Smooth muscle cell (in vitro differentiated cells): ENCODE measurements around the gene EYA2. TPM values are rescaled to one million over a fixed set of nuclear protein-coding genes. Genes with fewer than 3 reads are reported as not detected.
A peak's percentile ranks its signal among the peaks of the same experiment; 100 is the strongest.
"Not testable (repeated sequence)": the region's sequence is repeated elsewhere in the genome, so short reads cannot be mapped to it uniquely, and the experiment has no call there.

Source experiments
- DNase-seq: peaks from one replicate; lab custom pipeline; 2025; ENCODE audit not compliant: unreplicated experiment; lab: John Stamatoyannopoulos, UW
- H2AFZ ChIP-seq: fragments of 200-600 bp; sonication (generic); 2 replicates; pipeline ENCODE4 v1.6.0; 2016; ENCODE audit warnings: antibody characterized with exemption, low read depth, mild to moderate bottlenecking
- H3F3A ChIP-seq: fragments of 200-600 bp; sonication (generic); 2 replicates; pipeline ENCODE4 v1.6.0; 2017; ENCODE audit warnings: antibody characterized with exemption, low read depth
- H3K27ac ChIP-seq: fragments of 200-600 bp; sonication (generic); 2 replicates; pipeline ENCODE4 v1.5.1; 2016; ENCODE audit warnings: low read depth, mild to moderate bottlenecking
- H3K27me3 ChIP-seq: fragments of 200-600 bp; sonication (generic); 2 replicates; pipeline ENCODE4 v1.6.1; 2016; ENCODE audit warnings: low read depth, mild to moderate bottlenecking
- H3K36me3 ChIP-seq: fragments of 200-600 bp; sonication (generic); 2 replicates; pipeline ENCODE4 v1.5.1; 2016; ENCODE audit warnings: low read depth
- H3K4me1 ChIP-seq: fragments of 200-600 bp; sonication (generic); 2 replicates; pipeline ENCODE4 v1.5.1; 2016; ENCODE audit warnings: low read depth
- H3K4me2 ChIP-seq: fragments of 200-600 bp; sonication (generic); 2 replicates; pipeline ENCODE4 v1.6.0; 2016; ENCODE audit warnings: mild to moderate bottlenecking
- H3K4me3 ChIP-seq: fragments of 200-600 bp; sonication (generic); 2 replicates; pipeline ENCODE4 v1.5.1; 2016; ENCODE audit warnings: mild to moderate bottlenecking
- H3K79me2 ChIP-seq: fragments of 200-600 bp; sonication (generic); 2 replicates; pipeline ENCODE4 v1.6.0; 2016; ENCODE audit warnings: low read depth, mild to moderate bottlenecking
- H3K9ac ChIP-seq: fragments of 200-600 bp; sonication (generic); 2 replicates; pipeline ENCODE4 v1.6.0; 2016; ENCODE audit warnings: low read depth
- H3K9me3 ChIP-seq: fragments of 200-600 bp; sonication (generic); replicated peaks from 2 replicates; pipeline ENCODE4 v1.5.1; 2016; ENCODE audit warnings: low read depth
- H4K20me1 ChIP-seq: fragments of 200-600 bp; sonication (generic); 2 replicates; pipeline ENCODE4 v1.6.0; 2016; ENCODE audit warnings: low read depth
- CTCF ChIP-seq: fragments of 200-600 bp; sonication (generic); IDR thresholded peaks from 2 replicates; pipeline ENCODE4 v1.5.1; 2017; ENCODE audit warnings: borderline replicate concordance, mild to moderate bottlenecking, antibody characterized with exemption; ENCODE audit not compliant: insufficient read depth, poor library complexity, severe bottlenecking
- WGBS: methylation state at CpG from one replicate; pipeline ENCODE4 v1.1.7; 2016; ENCODE audit warnings: low lambda C conversion rate; 5-methylcytosine and 5-hydroxymethylcytosine counted together
- polyA plus RNA-seq: library from polyadenylated mRNA; unstranded; fragments of >200 nt; fragmentation: Nextera tagmentation; extraction: Ambion mirVana; gene quantifications from 2 replicates; pipeline ENCODE4 v1.2.1, GENCODE V29; 2016
- total RNA-seq: library from RNA; depleted of rRNA; stranded (reverse); fragments of >200 nt; gene quantifications from 2 replicates; pipeline ENCODE4 v1.2.3, GENCODE V29; 2014

EYA2 gene
- total and polyA plus RNA-seq, 2 experiments from 2014 or later, result 0.98 to 1.3 TPM

- Histone ChIP-seq H3K4me2 (peak overlapping the region; percentile 45), H4K20me1 (no peaks in the 10 kb centered on the region), H3K27me3 (no peaks in the 10 kb centered on the region), H3K9me3 (no peaks in the 10 kb centered on the region), H3K4me3 (no peak overlapping the region), H3K79me2 (no peaks in the 10 kb centered on the region), H3K4me1 (peaks cover 3% of the 10 kb centered on the region), H3K27ac (no peak overlapping the region), H3F3A (no peaks in the 10 kb centered on the region), H2AFZ (no peak overlapping the region), H3K36me3 (no peaks in the 10 kb centered on the region), H3K9ac (no peak overlapping the region)
- no peak for DNase-seq
- 97% methylated on average over 6 of the region's 6 CpGs for WGBS
- no peak for TF ChIP-seq CTCF
These were observed 25.5 kb downstream of the EYA2 start for GRCh38 chr20:46920114-46920513.

- not testable (repeated sequence) for H3K79me2 ChIP-seq, H3K27me3 ChIP-seq, H3K9ac ChIP-seq, H3K36me3 ChIP-seq, H4K20me1 ChIP-seq, H3K9me3 ChIP-seq, H2AFZ ChIP-seq, H3K27ac ChIP-seq, H3K4me3 ChIP-seq, DNase-seq, H3K4me1 ChIP-seq, H3F3A ChIP-seq, H3K4me2 ChIP-seq
- WGBS, result 93% methylated on average over 9 of the region's 9 CpGs
These were observed 28.2 kb downstream of the EYA2 start for GRCh38 chr20:46922841-46923240.

- no peaks in the 10 kb centered on the region for H3K79me2 ChIP-seq
- no peak for DNase-seq
- no peaks in the 10 kb centered on the region for H3F3A ChIP-seq
- H4K20me1 ChIP-seq, result no peaks in the 10 kb centered on the region
- H3K4me1 ChIP-seq, result peaks cover 5% of the 10 kb centered on the region
- H3K4me3 ChIP-seq, result no peak overlapping the region
- H3K27me3 ChIP-seq, result no peaks in the 10 kb centered on the region
- no peak for TF ChIP-seq CTCF
- H3K36me3 ChIP-seq, result no peaks in the 10 kb centered on the region
- H3K27ac ChIP-seq, result no peak overlapping the region
- no peak overlapping the region for H3K9ac ChIP-seq
- WGBS, result 84% methylated on average over 4 of the region's 4 CpGs
- H2AFZ ChIP-seq, result no peak overlapping the region
- no peaks in the 10 kb centered on the region for H3K9me3 ChIP-seq
- H3K4me2 ChIP-seq, result no peak overlapping the region
These were observed 28.9 kb downstream of the EYA2 start for GRCh38 chr20:46923550-46923949.

GRCh38 chr20:46928580-46929132, 34.0 kb downstream of the EYA2 start:
- Histone ChIP-seq H3F3A (no peaks in the 10 kb centered on the region), H3K9ac (no peak overlapping the region), H3K9me3 (no peaks in the 10 kb centered on the region), H3K4me2 (no peak overlapping the region), H3K4me3 (no peak overlapping the region), H3K4me1 (peaks cover 10% of the 10 kb centered on the region), H3K79me2 (no peaks in the 10 kb centered on the region), H3K27ac (no peak overlapping the region), H4K20me1 (no peaks in the 10 kb centered on the region), H2AFZ (no peak overlapping the region), H3K36me3 (no peaks in the 10 kb centered on the region), H3K27me3 (no peaks in the 10 kb centered on the region)
- 62% methylated on average over 12 of the region's 12 CpGs for WGBS
- no peak for TF ChIP-seq CTCF
- no peak for DNase-seq
